GM19239 (cell line): ENCODE data around the gene ZP4.

ENCODE experiments used
- DNase-seq: peaks from one replicate; pipeline ENCODE4 v3.0.0; 2011; ENCODE audit warnings: low spot score; ENCODE audit not compliant: insufficient read length
- FAIRE-seq: peaks from 2 replicates; lab custom pipeline; 2011; peaks lifted over from hg19 to GRCh38; lab: Jason Lieb, UNC

Gene ZP4

DNA sequence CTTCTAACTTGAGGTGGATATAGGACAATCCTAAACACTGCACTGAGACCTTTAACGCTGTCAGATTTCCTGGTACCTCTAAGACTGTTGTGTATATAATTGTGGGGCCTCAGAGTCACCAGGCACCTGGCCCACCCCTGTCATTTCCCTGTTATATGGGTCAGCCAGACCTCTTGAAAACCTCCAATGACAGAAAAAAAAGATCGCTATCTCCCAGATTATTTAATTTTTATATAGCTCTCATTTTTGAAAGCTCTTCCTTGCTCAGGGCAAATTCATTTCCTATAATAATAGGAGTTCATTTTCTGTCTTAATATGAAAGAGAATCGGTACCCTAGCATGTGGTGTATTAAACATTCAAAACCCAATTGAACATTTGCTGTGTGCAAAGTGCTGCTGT is 56.7 kb downstream of the ZP4 start:
- FAIRE-seq (no peak), DNase-seq (no peak)

DNA sequence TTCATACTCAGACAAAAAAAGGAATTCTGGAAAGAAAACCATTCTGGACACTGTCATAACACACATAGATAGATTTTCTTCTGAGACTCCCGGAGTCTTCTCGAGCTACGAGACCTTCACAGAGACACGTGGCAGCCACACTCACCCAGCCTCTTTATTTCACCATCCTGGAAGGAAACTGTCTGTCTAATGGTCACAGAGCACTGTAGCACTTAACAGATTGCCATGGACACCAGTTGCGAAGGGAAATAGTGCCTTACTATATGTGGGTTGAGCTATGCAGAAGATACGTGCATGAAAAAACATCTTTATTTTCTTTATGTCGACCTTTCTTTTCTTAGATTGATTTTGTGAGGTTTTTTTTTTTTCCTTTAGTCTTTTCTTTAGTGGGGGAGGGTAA is 57.9 kb downstream of the ZP4 start:
- DNase-seq, result no peak
- no peak for FAIRE-seq
